SJCRH30 (cell line): ENCODE measurements around the gene NECTIN3. TPM values are rescaled to one million over a fixed set of nuclear protein-coding genes. Genes with fewer than 3 reads are reported as not detected.
A peak's percentile ranks its signal among the peaks of the same experiment; 100 is the strongest.

Experiments used
- DNase-seq, 2 experiments: peaks; one replicate each; pipeline ENCODE4 v3.0.0-alpha.2; 2015 to 2020
- H3K27ac ChIP-seq: fragments of 250-450 bp; sonication (Bioruptor Pico); 2 replicates; pipeline ENCODE4 v1.5.1; 2020; ENCODE audit warnings: mild to moderate bottlenecking, moderate library complexity
- H3K27me3 ChIP-seq: fragments of 250-450 bp; sonication (Bioruptor Pico); 2 replicates; pipeline ENCODE4 v1.5.1; 2020; ENCODE audit warnings: mild to moderate bottlenecking, moderate library complexity
- H3K36me3 ChIP-seq: fragments of 250-450 bp; sonication (Bioruptor Pico); 2 replicates; pipeline ENCODE4 v1.5.1; 2020; ENCODE audit warnings: mild to moderate bottlenecking, moderate library complexity
- H3K4me1 ChIP-seq: fragments of 250-450 bp; sonication (Bioruptor Pico); 2 replicates; pipeline ENCODE4 v1.5.1; 2020; ENCODE audit warnings: mild to moderate bottlenecking, moderate library complexity
- H3K4me3 ChIP-seq: fragments of 250-450 bp; sonication (Bioruptor Pico); 2 replicates; pipeline ENCODE4 v1.5.1; 2020; ENCODE audit warnings: mild to moderate bottlenecking, moderate library complexity
- H3K9me3 ChIP-seq: fragments of 250-450 bp; sonication (Bioruptor Pico); replicated peaks from 2 replicates; pipeline ENCODE4 v1.5.1; 2020; ENCODE audit warnings: mild to moderate bottlenecking, moderate library complexity
- total RNA-seq: library from RNA; depleted of rRNA; stranded (reverse); fragments of >200 nt; shearing (Covaris generic); gene quantifications from 2 replicates; pipeline ENCODE4 v1.2.3, GENCODE V29; 2014

The NECTIN3 gene
- total RNA-seq, 1 experiment from 2014 or later = 70.8 TPM

DNA sequence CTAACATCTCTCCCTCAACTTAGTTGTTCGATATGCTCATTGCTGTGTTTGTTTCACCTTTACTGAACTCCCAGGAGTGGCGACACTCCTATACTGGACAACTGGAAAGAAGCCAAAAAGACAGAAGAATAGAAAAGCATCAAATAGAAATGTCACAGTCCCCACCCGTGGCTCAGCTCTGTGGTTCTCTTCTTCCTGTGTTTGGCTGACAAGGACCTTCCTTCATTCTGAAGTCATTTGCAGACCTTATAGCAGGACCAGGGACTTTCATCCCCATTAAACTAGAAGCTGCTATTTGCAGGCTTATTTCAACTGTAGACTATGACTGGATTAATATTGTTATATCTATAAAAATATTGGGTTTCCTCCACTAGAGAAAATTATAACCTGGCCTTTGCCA is 125.9 kb downstream of the NECTIN3 start:
- H3K9me3 ChIP-seq = no peaks in the 10 kb centered on the region
- peaks cover 12% of the 10 kb centered on the region for H3K36me3 ChIP-seq
- H3K4me1 ChIP-seq = peaks cover 7% of the 10 kb centered on the region; the same call in 1 of the 2 replicates
- H3K27me3 ChIP-seq = no peaks in the 10 kb centered on the region
- DNase-seq = no peak
- H3K27ac ChIP-seq = no peak overlapping the region
- no peak overlapping the region for H3K4me3 ChIP-seq

- Histone ChIP-seq H3K36me3 (peaks cover 12% of the 10 kb centered on the region), H3K4me1 (peaks cover 7% of the 10 kb centered on the region; the same call in 1 of the 2 replicates), H3K27ac (peak overlapping the region; percentile 24), H3K27me3 (no peaks in the 10 kb centered on the region), H3K4me3 (no peak overlapping the region), H3K9me3 (no peaks in the 10 kb centered on the region)
- peak in 1 of 2 experiments; percentile 7 for DNase-seq
These were observed 128.4 kb downstream of the NECTIN3 start for GRCh38 chr3:111200027-111200426.

GRCh38 chr3:111210003-111210711 is 138.5 kb downstream of the NECTIN3 start:
- Histone ChIP-seq H3K4me3 (no peak overlapping the region), H3K36me3 (no peaks in the 10 kb centered on the region), H3K27me3 (no peaks in the 10 kb centered on the region), H3K27ac (no peak overlapping the region), H3K9me3 (no peaks in the 10 kb centered on the region), H3K4me1 (no peaks in the 10 kb centered on the region)
- DNase-seq = no peak

DNA sequence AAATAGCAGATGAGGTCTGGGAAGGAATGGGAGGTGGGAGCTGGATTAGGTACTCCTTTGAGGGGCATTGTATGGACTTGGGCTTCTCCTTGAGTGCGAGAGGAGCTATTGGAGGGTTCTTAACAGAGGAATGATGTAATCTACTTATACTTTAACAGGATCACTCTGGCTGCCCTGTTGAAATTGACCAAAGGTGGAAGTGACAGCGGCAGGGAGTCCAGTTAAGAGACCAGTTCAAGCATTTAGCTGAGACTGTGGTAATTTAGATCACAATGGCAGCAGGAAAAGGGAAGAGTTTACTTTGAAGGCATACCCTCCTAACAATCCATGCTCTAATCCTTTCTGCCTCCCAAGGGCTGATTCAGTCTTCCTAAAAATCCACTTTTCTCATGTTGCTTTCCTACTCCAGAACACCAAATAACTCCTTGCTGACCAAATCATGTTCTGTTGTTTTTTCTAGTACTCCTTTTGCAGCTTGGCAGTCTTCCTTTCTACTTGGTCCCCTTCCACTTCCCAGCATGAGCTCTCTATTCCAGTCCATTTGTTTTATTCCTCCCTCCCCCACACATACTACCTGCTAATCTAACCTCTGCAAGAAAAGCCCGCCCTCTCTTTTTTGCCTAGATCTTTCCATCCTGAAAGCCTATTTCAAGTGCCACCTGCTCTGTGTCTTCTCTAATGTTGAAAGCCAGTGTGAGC is 139.4 kb downstream of the NECTIN3 start:
- no peaks in the 10 kb centered on the region for H3K4me1 ChIP-seq
- no peak for DNase-seq
- no peaks in the 10 kb centered on the region for H3K27me3 ChIP-seq
- H3K27ac ChIP-seq = no peak overlapping the region
- no peak overlapping the region for H3K4me3 ChIP-seq
- H3K36me3 ChIP-seq = no peaks in the 10 kb centered on the region
- no peaks in the 10 kb centered on the region for H3K9me3 ChIP-seq

GRCh38 chr3:111212511-111212910 is 140.9 kb downstream of the NECTIN3 start:
- Histone ChIP-seq H3K4me1 (no peaks in the 10 kb centered on the region), H3K27me3 (no peaks in the 10 kb centered on the region), H3K36me3 (no peaks in the 10 kb centered on the region), H3K27ac (no peak overlapping the region), H3K4me3 (no peak overlapping the region), H3K9me3 (no peaks in the 10 kb centered on the region)
- peak in 1 of 2 experiments; percentile 9 for DNase-seq

GRCh38 chr3:111215481-111215880 is 143.9 kb downstream of the NECTIN3 start:
- no peak overlapping the region for H3K27ac ChIP-seq
- DNase-seq = no peak
- no peaks in the 10 kb centered on the region for H3K4me1 ChIP-seq
- no peaks in the 10 kb centered on the region for H3K9me3 ChIP-seq
- H3K36me3 ChIP-seq = no peaks in the 10 kb centered on the region
- no peak overlapping the region for H3K4me3 ChIP-seq
- no peaks in the 10 kb centered on the region for H3K27me3 ChIP-seq

GRCh38 chr3:111218615-111219014 is 147.0 kb downstream of the NECTIN3 start:
- Histone ChIP-seq H3K4me1 (no peaks in the 10 kb centered on the region), H3K4me3 (no peak overlapping the region), H3K36me3 (no peaks in the 10 kb centered on the region), H3K27me3 (no peaks in the 10 kb centered on the region), H3K27ac (no peak overlapping the region), H3K9me3 (no peaks in the 10 kb centered on the region)
- DNase-seq = no peak

DNA sequence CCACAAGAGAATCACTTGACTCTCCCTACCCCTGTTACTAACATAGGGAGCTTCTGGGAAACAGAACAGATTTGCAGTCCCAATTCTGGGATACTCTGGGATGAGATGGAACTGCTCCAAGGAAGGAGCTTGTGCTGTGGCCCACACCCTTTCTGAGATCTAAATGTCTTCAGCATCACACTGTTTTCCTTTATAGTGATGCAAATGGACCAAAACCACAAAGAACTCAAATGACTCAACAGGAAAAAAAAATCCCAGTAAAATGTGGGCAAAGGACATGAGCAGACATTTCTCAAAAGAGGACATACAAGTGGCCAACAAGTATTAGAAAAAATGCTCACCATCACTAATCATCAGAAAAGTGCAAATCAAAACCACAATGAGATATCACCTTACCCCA is 155.6 kb downstream of the NECTIN3 start:
- no peaks in the 10 kb centered on the region for H3K9me3 ChIP-seq
- H3K27ac ChIP-seq = no peak overlapping the region
- H3K4me3 ChIP-seq = no peak overlapping the region
- H3K36me3 ChIP-seq = no peaks in the 10 kb centered on the region
- no peaks in the 10 kb centered on the region for H3K27me3 ChIP-seq
- no peaks in the 10 kb centered on the region for H3K4me1 ChIP-seq
- no peak for DNase-seq

DNA sequence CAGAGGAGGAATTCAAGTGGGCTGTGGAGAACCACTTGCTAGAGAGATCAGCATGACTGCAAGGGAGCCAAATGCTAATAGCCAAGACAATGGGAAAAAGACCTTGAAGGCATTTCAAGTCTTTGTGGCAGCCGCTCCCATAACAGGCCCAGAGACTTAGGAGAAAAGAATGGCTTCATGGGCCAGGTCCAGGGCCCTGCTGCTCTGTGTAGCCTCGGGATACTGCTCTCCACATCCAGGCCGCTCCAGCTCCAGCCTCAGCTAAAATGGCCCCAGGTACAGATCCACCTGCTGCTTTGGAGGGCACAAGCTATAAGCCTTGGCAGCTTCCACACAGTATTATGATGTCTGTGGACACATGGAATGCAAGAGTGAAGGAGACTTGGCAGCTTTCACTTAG is 157.7 kb downstream of the NECTIN3 start:
- no peak for DNase-seq
- H3K27me3 ChIP-seq = no peaks in the 10 kb centered on the region
- H3K36me3 ChIP-seq = no peaks in the 10 kb centered on the region
- no peak overlapping the region for H3K4me3 ChIP-seq
- no peak overlapping the region for H3K27ac ChIP-seq
- H3K9me3 ChIP-seq = no peaks in the 10 kb centered on the region
- no peaks in the 10 kb centered on the region for H3K4me1 ChIP-seq

- H3K4me1 ChIP-seq = no peaks in the 10 kb centered on the region
- DNase-seq = no peak
- no peaks in the 10 kb centered on the region for H3K36me3 ChIP-seq
- H3K27ac ChIP-seq = no peak overlapping the region
- H3K4me3 ChIP-seq = no peak overlapping the region
- H3K27me3 ChIP-seq = no peaks in the 10 kb centered on the region
- no peaks in the 10 kb centered on the region; the same call in 1 of the 2 replicates for H3K9me3 ChIP-seq
These were observed 165.5 kb downstream of the NECTIN3 start for GRCh38 chr3:111236836-111237713.

DNA sequence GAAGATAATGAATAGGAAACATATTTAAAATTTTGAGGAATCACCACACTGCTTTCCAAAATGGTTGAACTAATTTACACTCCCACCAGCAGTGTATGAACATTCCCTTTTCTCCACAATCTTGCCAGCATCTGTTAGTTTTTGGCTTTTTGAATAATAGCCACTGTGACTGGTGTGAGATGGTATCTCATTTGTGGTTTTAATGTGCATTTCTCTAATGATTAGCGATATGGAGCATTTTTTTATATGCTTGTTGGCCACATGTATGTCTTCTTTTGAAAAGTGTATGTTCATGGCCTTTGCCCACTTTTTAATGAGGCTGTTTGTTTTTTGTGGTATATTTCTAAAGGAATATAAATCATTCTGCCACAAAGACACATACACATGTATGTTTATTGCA is 166.3 kb downstream of the NECTIN3 start:
- no peak for DNase-seq
- H3K4me1 ChIP-seq = no peaks in the 10 kb centered on the region
- no peaks in the 10 kb centered on the region for H3K27me3 ChIP-seq
- H3K27ac ChIP-seq = no peak overlapping the region
- no peaks in the 10 kb centered on the region; the same call in 1 of the 2 replicates for H3K9me3 ChIP-seq
- no peaks in the 10 kb centered on the region for H3K36me3 ChIP-seq
- H3K4me3 ChIP-seq = no peak overlapping the region

DNA sequence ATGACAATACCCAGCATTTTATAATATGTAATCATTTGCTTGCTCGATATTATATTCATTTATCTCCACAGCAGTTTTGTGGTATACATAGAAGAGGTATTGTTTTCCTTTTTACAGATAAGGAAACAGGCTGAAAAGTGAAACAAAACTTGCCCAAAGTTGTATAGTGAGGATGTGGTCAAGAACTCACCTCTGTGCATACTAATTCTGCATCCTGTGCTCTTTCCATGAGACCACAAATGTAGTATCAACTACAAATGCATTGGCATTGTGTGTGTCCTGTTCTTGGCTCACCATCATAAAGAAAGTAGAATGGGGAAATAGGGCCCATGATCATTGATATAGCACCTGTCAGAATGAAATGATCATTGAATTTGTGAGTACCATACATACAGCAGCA is 167.3 kb downstream of the NECTIN3 start:
- H3K9me3 ChIP-seq = no peaks in the 10 kb centered on the region; the same call in 1 of the 2 replicates

GRCh38 chr3:111241960-111242359 is 170.3 kb downstream of the NECTIN3 start:
- no peak overlapping the region for H3K4me3 ChIP-seq
- no peaks in the 10 kb centered on the region for H3K36me3 ChIP-seq
- no peak for DNase-seq
- H3K27me3 ChIP-seq = no peaks in the 10 kb centered on the region
- H3K9me3 ChIP-seq = no peaks in the 10 kb centered on the region; the same call in 1 of the 2 replicates
- no peaks in the 10 kb centered on the region for H3K4me1 ChIP-seq
- H3K27ac ChIP-seq = no peak overlapping the region

More for the DNA sequence above, 167.3 kb downstream of the NECTIN3 start:
- H3K4me3 ChIP-seq = no peak overlapping the region
- no peaks in the 10 kb centered on the region for H3K27me3 ChIP-seq
- H3K27ac ChIP-seq = no peak overlapping the region
- H3K4me1 ChIP-seq = no peaks in the 10 kb centered on the region
- DNase-seq = no peak
- no peaks in the 10 kb centered on the region for H3K36me3 ChIP-seq
